Large intestine (tissue), 3 donors: ENCODE measurements around the gene ARID1A. TPM values are rescaled to one million over a fixed set of nuclear protein-coding genes. Genes with fewer than 3 reads are reported as not detected.

ENCODE experiments used
- DNase-seq, 2 donors: peaks; one replicate each; pipeline versions ENCODE4 v3.0.0 to v3.0.0-alpha.2; 2013
- H3K27ac ChIP-seq: one replicate; pipeline ENCODE4 v1.5.1; 2013; ENCODE audit warnings: low read length
- H3K27me3 ChIP-seq: 2 replicates; pipeline ENCODE4 v1.6.1; 2013; ENCODE audit warnings: low read length; ENCODE audit not compliant: control insufficient read depth, insufficient read depth
- H3K36me3 ChIP-seq: 2 replicates; pipeline ENCODE4 v1.6.1; 2013; ENCODE audit warnings: low read length; ENCODE audit not compliant: control insufficient read depth, insufficient read depth
- H3K4me1 ChIP-seq: one replicate; pipeline ENCODE4 v1.6.1; 2013; ENCODE audit warnings: low read length; ENCODE audit not compliant: control insufficient read depth, insufficient read depth
- H3K4me3 ChIP-seq: one replicate; pipeline ENCODE4 v1.5.1; 2013; ENCODE audit warnings: low read length
- H3K9me3 ChIP-seq: one replicate; pipeline ENCODE4 v1.6.1; 2013; ENCODE audit warnings: mild to moderate bottlenecking, low read depth, low read length, moderate library complexity; ENCODE audit not compliant: control insufficient read depth
- WGBS: methylation state at CpG from one replicate; pipeline ENCODE4 v1.1.5; 2013; ENCODE audit warnings: low lambda C conversion rate; ENCODE audit not compliant: insufficient coverage; 5-methylcytosine and 5-hydroxymethylcytosine counted together
- polyA plus RNA-seq: library from polyadenylated mRNA; unstranded; fragments of 120-200 nt; gene quantifications from one replicate; pipeline ENCODE4 v1.2.1, GENCODE V29; 2013

Gene ARID1A
- polyA plus RNA-seq, 1 donor, result 64.2 TPM

GRCh38 chr1:26780344-26780957 is 84.6 kb downstream of the ARID1A start:
- 100% methylated on average over 1 of the region's 21 CpGs for WGBS
- no peak overlapping the region for H3K27ac ChIP-seq

GRCh38 chr1:26781206-26781825 is 85.5 kb downstream of the ARID1A start:
- H3K27ac ChIP-seq, result no peak overlapping the region
- WGBS, result 73% methylated on average over 2 of the region's 11 CpGs
- no peak for DNase-seq
- no peaks in the 10 kb centered on the region for H3K27me3 ChIP-seq
- H3K4me1 ChIP-seq, result peaks cover 17% of the 10 kb centered on the region
- no peak overlapping the region for H3K4me3 ChIP-seq
- peaks cover 59% of the 10 kb centered on the region for H3K36me3 ChIP-seq
- H3K9me3 ChIP-seq, result peaks cover 3% of the 10 kb centered on the region

More at GRCh38 chr1:26780344-26780957, 84.6 kb downstream of the ARID1A start:
- Histone ChIP-seq H3K9me3 (peaks cover 3% of the 10 kb centered on the region), H3K27me3 (no peaks in the 10 kb centered on the region), H3K36me3 (peaks cover 67% of the 10 kb centered on the region), H3K4me1 (peaks cover 11% of the 10 kb centered on the region), H3K4me3 (no peak overlapping the region)
- no peak for DNase-seq

GRCh38 chr1:26782521-26783212 is 86.9 kb downstream of the ARID1A start:
- peaks cover 46% of the 10 kb centered on the region for H3K36me3 ChIP-seq
- WGBS, result no CpG with 5 or more reads among the region's 3 CpGs
- H3K27me3 ChIP-seq, result no peaks in the 10 kb centered on the region
- DNase-seq, result no peak
- H3K27ac ChIP-seq, result no peak overlapping the region
- H3K4me1 ChIP-seq, result peaks cover 27% of the 10 kb centered on the region
- no peak overlapping the region for H3K4me3 ChIP-seq
- H3K9me3 ChIP-seq, result peaks cover 3% of the 10 kb centered on the region

- H3K4me1 ChIP-seq, result peaks cover 27% of the 10 kb centered on the region
- no peak overlapping the region for H3K27ac ChIP-seq
- no peaks in the 10 kb centered on the region for H3K27me3 ChIP-seq
- peaks cover 36% of the 10 kb centered on the region for H3K36me3 ChIP-seq
- WGBS, result 92% methylated on average over 2 of the region's 5 CpGs
- no peak for DNase-seq
- no peak overlapping the region for H3K4me3 ChIP-seq
- H3K9me3 ChIP-seq, result peaks cover 3% of the 10 kb centered on the region
Measured at GRCh38 chr1:26783646-26784022, 87.8 kb downstream of the ARID1A start.

GRCh38 chr1:26784023-26784871 is 88.4 kb downstream of the ARID1A start:
- peaks cover 27% of the 10 kb centered on the region for H3K4me1 ChIP-seq
- no CpG with 5 or more reads among the region's 2 CpGs for WGBS

GRCh38 chr1:26784886-26785285 is 89.1 kb downstream of the ARID1A start:
- DNase-seq, result no peak
- Histone ChIP-seq H3K9me3 (peaks cover 3% of the 10 kb centered on the region), H3K27me3 (no peaks in the 10 kb centered on the region), H3K27ac (no peak overlapping the region), H3K4me1 (peaks cover 27% of the 10 kb centered on the region), H3K36me3 (peaks cover 24% of the 10 kb centered on the region), H3K4me3 (no peak overlapping the region)
- WGBS, result 83% methylated on average over 1 of the region's 1 CpG

More at GRCh38 chr1:26784023-26784871, 88.4 kb downstream of the ARID1A start:
- Histone ChIP-seq H3K36me3 (peaks cover 30% of the 10 kb centered on the region), H3K9me3 (peaks cover 3% of the 10 kb centered on the region), H3K27ac (no peak overlapping the region), H3K27me3 (no peaks in the 10 kb centered on the region), H3K4me3 (no peak overlapping the region)
- DNase-seq, result peak in 1 of 2 donors; percentile 41

- Histone ChIP-seq H3K27me3 (no peaks in the 10 kb centered on the region), H3K4me1 (peaks cover 27% of the 10 kb centered on the region), H3K9me3 (no peaks in the 10 kb centered on the region), H3K36me3 (peaks cover 15% of the 10 kb centered on the region), H3K4me3 (no peak overlapping the region), H3K27ac (peak overlapping the region; percentile 89)
- WGBS, result 100% methylated on average over 1 of the region's 5 CpGs
- DNase-seq, result peak; percentile 48 to 69
Measured at GRCh38 chr1:26785611-26786436, 90.0 kb downstream of the ARID1A start.

GRCh38 chr1:26786437-26787380 is 90.9 kb downstream of the ARID1A start:
- peak overlapping the region; percentile 69 for H3K4me3 ChIP-seq
- peaks cover 27% of the 10 kb centered on the region for H3K4me1 ChIP-seq
- no peaks in the 10 kb centered on the region for H3K9me3 ChIP-seq
- WGBS, result 10% methylated on average over 2 of the region's 12 CpGs
- peak; percentile 48 to 64 for DNase-seq
- peaks cover 10% of the 10 kb centered on the region for H3K36me3 ChIP-seq
- H3K27me3 ChIP-seq, result no peaks in the 10 kb centered on the region
- H3K27ac ChIP-seq, result peak overlapping the region; percentile 89

- peaks cover 27% of the 10 kb centered on the region for H3K4me1 ChIP-seq
- H3K9me3 ChIP-seq, result no peaks in the 10 kb centered on the region
- H3K4me3 ChIP-seq, result peak overlapping the region; percentile 69
- peak overlapping the region; percentile 89 for H3K27ac ChIP-seq
- H3K27me3 ChIP-seq, result no peaks in the 10 kb centered on the region
- H3K36me3 ChIP-seq, result peaks cover 10% of the 10 kb centered on the region
- DNase-seq, result no peak
- WGBS, result no CpG with 5 or more reads among the region's 11 CpGs
Measured at GRCh38 chr1:26787381-26787705, 91.5 kb downstream of the ARID1A start.
